ENCODE measurements around the gene LRRC36. TPM values are rescaled to one million over a fixed set of nuclear protein-coding genes. Genes with fewer than 3 reads are reported as not detected.

The LRRC36 gene
- total and polyA plus RNA-seq, 2 experiments from 2014 or later: 0.45 TPM; not detected in 1

GRCh38 chr16:67388591-67388990 is 62.0 kb downstream of the LRRC36 start:
- Histone ChIP-seq H3K9me3 (ENCODE audit: low read depth) (no peaks in the 10 kb centered on the region), H3K36me3 (no peaks in the 10 kb centered on the region), H3K4me1 (ENCODE audit: low read depth) (no peaks in the 10 kb centered on the region), H3K27me3 (peaks cover 69% of the 10 kb centered on the region), H3K4me3 (no peak overlapping the region), H3K27ac (no peak overlapping the region)
- TF ChIP-seq, protein P1, sequence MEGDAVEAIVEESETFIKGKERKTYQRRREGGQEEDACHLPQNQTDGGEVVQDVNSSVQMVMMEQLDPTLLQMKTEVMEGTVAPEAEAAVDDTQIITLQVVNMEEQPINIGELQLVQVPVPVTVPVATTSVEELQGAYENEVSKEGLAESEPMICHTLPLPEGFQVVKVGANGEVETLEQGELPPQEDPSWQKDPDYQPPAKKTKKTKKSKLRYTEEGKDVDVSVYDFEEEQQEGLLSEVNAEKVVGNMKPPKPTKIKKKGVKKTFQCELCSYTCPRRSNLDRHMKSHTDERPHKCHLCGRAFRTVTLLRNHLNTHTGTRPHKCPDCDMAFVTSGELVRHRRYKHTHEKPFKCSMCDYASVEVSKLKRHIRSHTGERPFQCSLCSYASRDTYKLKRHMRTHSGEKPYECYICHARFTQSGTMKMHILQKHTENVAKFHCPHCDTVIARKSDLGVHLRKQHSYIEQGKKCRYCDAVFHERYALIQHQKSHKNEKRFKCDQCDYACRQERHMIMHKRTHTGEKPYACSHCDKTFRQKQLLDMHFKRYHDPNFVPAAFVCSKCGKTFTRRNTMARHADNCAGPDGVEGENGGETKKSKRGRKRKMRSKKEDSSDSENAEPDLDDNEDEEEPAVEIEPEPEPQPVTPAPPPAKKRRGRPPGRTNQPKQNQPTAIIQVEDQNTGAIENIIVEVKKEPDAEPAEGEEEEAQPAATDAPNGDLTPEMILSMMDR (IDR thresholded peaks at IDR 0.05; ENCODE audit: low read depth, low read length): no peak
- DNase-seq (ENCODE audit: low read depth in 1 of 2, low spot score in 1 of 2): no peak

GRCh38 chr16:67389911-67390815 is 63.5 kb downstream of the LRRC36 start:
- Histone ChIP-seq H3K4me1 (ENCODE audit: low read depth) (no peaks in the 10 kb centered on the region), H3K27ac (no peak overlapping the region), H3K4me3 (no peak overlapping the region), H3K9me3 (ENCODE audit: low read depth) (no peaks in the 10 kb centered on the region), H3K36me3 (no peaks in the 10 kb centered on the region), H3K27me3 (peaks cover 79% of the 10 kb centered on the region)
- no peak for DNase-seq (ENCODE audit: low read depth in 1 of 2, low spot score in 1 of 2)
- TF ChIP-seq, protein P1 (IDR thresholded peaks at IDR 0.05; ENCODE audit: low read depth, low read length): no peak

DNA sequence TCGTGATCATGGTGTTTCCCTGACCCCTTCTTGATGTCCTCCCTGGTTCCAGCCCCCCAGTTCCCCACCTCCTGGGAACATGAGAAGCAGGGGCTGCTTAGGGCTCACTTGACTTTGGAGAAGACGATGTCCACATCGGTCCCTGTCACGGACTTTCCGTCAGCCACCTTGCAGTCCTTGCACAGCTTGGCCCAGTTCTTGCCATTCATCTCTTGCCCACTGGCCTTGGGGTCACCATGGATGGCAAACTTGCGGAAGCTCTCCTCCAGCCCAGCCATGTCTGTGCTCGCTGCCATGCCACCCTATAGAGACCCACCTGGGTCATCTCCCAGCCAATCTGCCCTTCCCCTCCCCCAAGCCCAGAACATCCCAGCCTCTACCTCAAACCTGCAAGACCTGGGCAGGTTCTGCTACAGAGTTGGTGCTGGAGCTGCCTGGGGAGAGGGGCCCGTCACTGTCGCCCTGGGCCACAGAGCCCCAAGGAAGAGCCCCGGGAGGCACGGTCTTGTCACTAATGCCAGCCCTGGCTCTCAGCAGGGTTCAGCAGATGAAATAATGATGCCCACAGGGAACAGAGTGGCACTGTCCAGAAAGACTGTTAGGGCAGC is 64.3 kb downstream of the LRRC36 start:
- TF ChIP-seq, protein P1 (IDR thresholded peaks at IDR 0.05; ENCODE audit: low read depth, low read length): no peak
- Histone ChIP-seq H3K36me3 (no peaks in the 10 kb centered on the region), H3K9me3 (ENCODE audit: low read depth) (no peaks in the 10 kb centered on the region), H3K27me3 (peaks cover 77% of the 10 kb centered on the region), H3K27ac (no peak overlapping the region), H3K4me3 (no peak overlapping the region), H3K4me1 (ENCODE audit: low read depth) (peaks cover 3% of the 10 kb centered on the region)
- DNase-seq (ENCODE audit: low read depth in 1 of 2, low spot score in 1 of 2): no peak

- no peaks in the 10 kb centered on the region for H3K36me3 ChIP-seq
- H3K27me3 ChIP-seq: peaks cover 70% of the 10 kb centered on the region
- no peaks in the 10 kb centered on the region for H3K9me3 ChIP-seq (ENCODE audit: low read depth)
- TF ChIP-seq, protein P1 (IDR thresholded peaks at IDR 0.05; ENCODE audit: low read depth, low read length): no peak
- H3K4me3 ChIP-seq: no peak overlapping the region
- no peak overlapping the region for H3K27ac ChIP-seq
- no peak for DNase-seq (ENCODE audit: low read depth in 1 of 2, low spot score in 1 of 2)
- H3K4me1 ChIP-seq (ENCODE audit: low read depth): peaks cover 10% of the 10 kb centered on the region
Observed at GRCh38 chr16:67391424-67392300, 65.0 kb downstream of the LRRC36 start.

DNA sequence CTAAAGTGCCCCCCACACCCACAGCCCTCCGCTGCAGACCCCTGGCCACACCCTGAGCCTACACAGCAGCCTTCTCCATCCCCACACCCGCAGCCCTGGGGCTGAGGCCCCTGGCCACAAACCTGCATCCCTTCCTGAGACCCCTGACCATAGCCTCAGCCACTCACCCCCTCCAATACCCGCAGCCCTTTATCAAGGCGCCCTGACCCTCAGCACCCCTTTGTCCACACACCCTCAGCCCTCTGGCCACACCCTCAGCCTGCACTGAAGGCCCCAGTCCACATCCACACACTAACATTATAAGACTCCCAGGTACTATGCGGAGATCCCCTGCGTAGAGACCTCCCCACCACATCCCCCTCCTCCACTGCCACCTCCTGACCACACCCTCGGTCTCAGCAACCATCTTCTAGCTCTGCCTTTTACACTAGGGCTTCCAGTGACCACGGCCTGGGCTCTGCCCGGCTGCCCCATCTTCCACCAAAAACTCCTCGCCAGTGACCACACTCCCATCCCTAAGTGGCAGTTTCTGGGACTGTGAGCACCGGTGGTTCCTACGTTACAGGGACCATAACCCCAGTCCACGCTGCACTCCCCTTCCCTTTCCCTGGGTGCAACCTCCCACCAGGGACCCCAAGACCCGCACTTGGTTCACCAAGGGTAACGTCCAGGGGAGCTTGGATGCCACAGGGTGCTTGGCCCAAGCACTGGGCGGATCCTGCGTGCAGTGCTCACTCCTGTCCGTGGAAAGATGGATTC is 65.9 kb downstream of the LRRC36 start:
- TF ChIP-seq, protein P1 (IDR thresholded peaks at IDR 0.05; ENCODE audit: low read depth, low read length): no peak

More for the DNA sequence above, 65.9 kb downstream of the LRRC36 start:
- Histone ChIP-seq H3K36me3 (no peaks in the 10 kb centered on the region), H3K4me3 (no peak overlapping the region), H3K27me3 (peaks cover 62% of the 10 kb centered on the region), H3K27ac (no peak overlapping the region), H3K4me1 (ENCODE audit: low read depth) (peaks cover 14% of the 10 kb centered on the region), H3K9me3 (ENCODE audit: low read depth) (no peaks in the 10 kb centered on the region)
- DNase-seq (ENCODE audit: low read depth in 1 of 2, low spot score in 1 of 2): no peak
